Kasumi-1 (cell line): ENCODE measurements around the gene PPP3CA.

Experiments
- DNase-seq, 2 experiments: peaks; one replicate each; lab custom pipeline; 2025; lab: John Stamatoyannopoulos, UW

PPP3CA gene

GRCh38 chr4:101331017-101331416, 16.3 kb downstream of the PPP3CA start:
- DNase-seq: no peak

- DNase-seq: no peak
Measured at GRCh38 chr4:101329592-101329991, 17.7 kb downstream of the PPP3CA start.

GRCh38 chr4:101328063-101328602, 19.2 kb downstream of the PPP3CA start:
- DNase-seq: no peak

- DNase-seq: no peak
Measured at GRCh38 chr4:101326576-101326975, 20.8 kb downstream of the PPP3CA start.

- no peak for DNase-seq
Measured at GRCh38 chr4:101322743-101323142, 24.6 kb downstream of the PPP3CA start.

GRCh38 chr4:101321481-101322042, 25.8 kb downstream of the PPP3CA start:
- no peak for DNase-seq

- DNase-seq: no peak
Measured at GRCh38 chr4:101315786-101316185, 31.5 kb downstream of the PPP3CA start.

- no peak for DNase-seq
Measured at GRCh38 chr4:101315041-101315440, 32.3 kb downstream of the PPP3CA start.

GRCh38 chr4:101309925-101310324, 37.4 kb downstream of the PPP3CA start:
- DNase-seq: peak in 1 of 2 experiments; percentile 30

- DNase-seq: no peak
Measured at GRCh38 chr4:101307899-101308298, 39.4 kb downstream of the PPP3CA start.

GRCh38 chr4:101306764-101307615, 40.3 kb downstream of the PPP3CA start:
- DNase-seq: no peak

GRCh38 chr4:101306225-101306624, 41.1 kb downstream of the PPP3CA start:
- no peak for DNase-seq

GRCh38 chr4:101304916-101305315, 42.4 kb downstream of the PPP3CA start:
- DNase-seq: no peak

- no peak for DNase-seq
Measured at GRCh38 chr4:101299899-101300540, 47.3 kb downstream of the PPP3CA start.

- DNase-seq: no peak
Measured at GRCh38 chr4:101299021-101299420, 48.3 kb downstream of the PPP3CA start.

- no peak for DNase-seq
Measured at GRCh38 chr4:101295691-101296090, 51.6 kb downstream of the PPP3CA start.

- peak; percentile 5 to 18 for DNase-seq
Measured at GRCh38 chr4:101294597-101294996, 52.7 kb downstream of the PPP3CA start.

GRCh38 chr4:101292901-101293300, 54.4 kb downstream of the PPP3CA start:
- DNase-seq: no peak

GRCh38 chr4:101292214-101292613, 55.1 kb downstream of the PPP3CA start:
- DNase-seq: no peak

GRCh38 chr4:101291198-101291597, 56.1 kb downstream of the PPP3CA start:
- DNase-seq: no peak

GRCh38 chr4:101290654-101291053, 56.7 kb downstream of the PPP3CA start:
- DNase-seq: no peak

- peak; percentile 20 to 36 for DNase-seq
Measured at GRCh38 chr4:101289306-101289705, 58.0 kb downstream of the PPP3CA start.
